ENCODE data around the gene PICK1.

DNA sequence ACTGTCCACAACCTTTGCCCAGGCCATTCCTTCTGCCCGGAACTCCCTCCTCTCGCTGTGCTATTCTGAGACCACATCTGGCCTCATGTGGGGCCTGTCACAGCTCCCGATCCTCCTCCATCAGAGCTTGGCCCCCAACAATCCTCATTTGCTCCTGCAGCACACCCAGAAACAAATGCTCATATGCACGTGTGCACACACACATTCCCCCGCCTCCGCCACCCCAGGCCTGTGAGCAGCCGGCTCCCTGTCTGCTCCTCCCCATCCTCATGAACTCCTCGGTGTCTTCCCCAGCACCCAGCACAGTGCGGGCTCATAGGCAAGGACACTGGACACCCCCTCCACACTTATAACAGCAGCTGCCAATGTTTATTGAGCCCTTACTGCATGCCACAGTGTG, 29.7 kb upstream of the PICK1 start:
- TF ChIP-seq, protein P1, sequence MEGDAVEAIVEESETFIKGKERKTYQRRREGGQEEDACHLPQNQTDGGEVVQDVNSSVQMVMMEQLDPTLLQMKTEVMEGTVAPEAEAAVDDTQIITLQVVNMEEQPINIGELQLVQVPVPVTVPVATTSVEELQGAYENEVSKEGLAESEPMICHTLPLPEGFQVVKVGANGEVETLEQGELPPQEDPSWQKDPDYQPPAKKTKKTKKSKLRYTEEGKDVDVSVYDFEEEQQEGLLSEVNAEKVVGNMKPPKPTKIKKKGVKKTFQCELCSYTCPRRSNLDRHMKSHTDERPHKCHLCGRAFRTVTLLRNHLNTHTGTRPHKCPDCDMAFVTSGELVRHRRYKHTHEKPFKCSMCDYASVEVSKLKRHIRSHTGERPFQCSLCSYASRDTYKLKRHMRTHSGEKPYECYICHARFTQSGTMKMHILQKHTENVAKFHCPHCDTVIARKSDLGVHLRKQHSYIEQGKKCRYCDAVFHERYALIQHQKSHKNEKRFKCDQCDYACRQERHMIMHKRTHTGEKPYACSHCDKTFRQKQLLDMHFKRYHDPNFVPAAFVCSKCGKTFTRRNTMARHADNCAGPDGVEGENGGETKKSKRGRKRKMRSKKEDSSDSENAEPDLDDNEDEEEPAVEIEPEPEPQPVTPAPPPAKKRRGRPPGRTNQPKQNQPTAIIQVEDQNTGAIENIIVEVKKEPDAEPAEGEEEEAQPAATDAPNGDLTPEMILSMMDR (conservative IDR thresholded peaks at IDR 0.05; ENCODE audit: low read depth, low read length) = no peak
- no peak for TF ChIP-seq EZH2phosphoT487 (IDR thresholded peaks at IDR 0.05; ENCODE audit: borderline replicate concordance, low read length)
- TF ChIP-seq EZH2 (IDR thresholded peaks at IDR 0.05; ENCODE audit: low read length, unreplicated experiment) = no peak

All from PC-3 (cell line).